H1 (cell line): Measurements from ENCODE around the gene POLR2M. TPM values are rescaled to one million over a fixed set of nuclear protein-coding genes. Genes with fewer than 3 reads are reported as not detected.

ENCODE experiments used
- CTCF ChIA-PET: fragments of 300-600 bp; sonication (Branson Sonifier 250); formaldehyde crosslinking; loops from one replicate; lab custom pipeline; 2021; ENCODE audit not compliant: partially characterized antibody; lab: Charles Lee
- POLR2A ChIA-PET: fragments of 300-600 bp; sonication (Branson Sonifier 250); formaldehyde crosslinking; loops from one replicate; lab custom pipeline; 2021; ENCODE audit warnings: inconsistent platforms; ENCODE audit not compliant: partially characterized antibody; lab: Charles Lee
- DNase-seq, 2 experiments: peaks; one replicate each; pipeline versions ENCODE4 v3.0.0 to v3.0.0-alpha.2; 2010 to 2022; ENCODE audit warnings: low spot score in 2 of 2, low read depth in 1 of 2, mixed read lengths in 1 of 2
- FAIRE-seq: peaks from 2 replicates; lab custom pipeline; 2011; peaks lifted over from hg19 to GRCh38; lab: Jason Lieb, UNC
- H2AFZ ChIP-seq: 2 replicates; pipeline ENCODE4 v1.8.1; 2012; ENCODE audit warnings: low read length, inconsistent platforms
- H2AK5ac ChIP-seq: 2 replicates; pipeline ENCODE4 v1.6.1; 2013; ENCODE audit warnings: low read depth, low read length
- H2BK120ac ChIP-seq: replicated peaks from 2 replicates; pipeline ENCODE3; 2013; ENCODE audit warnings: low read depth, low read length, inconsistent platforms
- H2BK12ac ChIP-seq: 2 replicates; pipeline ENCODE4 v1.6.1; 2013; ENCODE audit warnings: low read depth, low read length
- H2BK15ac ChIP-seq: 2 replicates; pipeline ENCODE4 v1.6.1; 2013; ENCODE audit warnings: low read length
- H2BK20ac ChIP-seq: 2 replicates; pipeline ENCODE4 v1.6.1; 2013; ENCODE audit warnings: low read length
- H2BK5ac ChIP-seq: 2 replicates; pipeline ENCODE4 v1.6.1; 2013; ENCODE audit warnings: low read depth, low read length
- H3K14ac ChIP-seq: 2 replicates; pipeline ENCODE4 v1.6.1; 2013; ENCODE audit warnings: inconsistent platforms; ENCODE audit not compliant: insufficient read length
- H3K18ac ChIP-seq: 2 replicates; pipeline ENCODE4 v1.6.1; 2013; ENCODE audit warnings: low read length; ENCODE audit errors: extremely low read depth
- H3K23ac ChIP-seq: 2 replicates; pipeline ENCODE4 v1.6.1; 2013; ENCODE audit warnings: inconsistent platforms; ENCODE audit not compliant: insufficient read length
- H3K23me2 ChIP-seq: 2 replicates; pipeline ENCODE4 v1.6.1; 2013; ENCODE audit warnings: low read depth, low read length
- H3K27ac ChIP-seq: 2 replicates; pipeline ENCODE4 v1.6.1; 2011; ENCODE audit warnings: low read depth, low read length, inconsistent platforms
- H3K27me3 ChIP-seq, 4 experiments: replicated peaks in 1 of 4; 1 replicate in 1 of 4; 2 replicates in 3 of 4; pipeline versions ENCODE4 v1.6.1 to v1.8.1; 2011 to 2013; ENCODE audit warnings: low read length in 3 of 4, mild to moderate bottlenecking in 3 of 4, inconsistent platforms in 2 of 4, mixed read lengths in 2 of 4, moderate library complexity in 1 of 4; ENCODE audit not compliant: control insufficient read depth in 3 of 4, insufficient read depth in 3 of 4; ENCODE audit errors: extremely low read depth in 1 of 4
- H3K36me3 ChIP-seq, 4 experiments: 2 replicates each; pipeline versions ENCODE4 v1.6.1 to v1.8.1; 2011 to 2013; ENCODE audit warnings: mild to moderate bottlenecking in 4 of 4, low read length in 3 of 4, moderate library complexity in 2 of 4, control low read depth in 1 of 4, inconsistent platforms in 1 of 4; ENCODE audit not compliant: insufficient read depth in 4 of 4, control insufficient read depth in 2 of 4
- H3K4ac ChIP-seq: replicated peaks from 2 replicates; pipeline ENCODE3; 2013; ENCODE audit warnings: low read length, low read depth, mixed read lengths, inconsistent platforms; ENCODE audit not compliant: insufficient read length
- H3K4me1 ChIP-seq, 4 experiments: replicated peaks in 1 of 4; 1 replicate in 1 of 4; 2 replicates in 3 of 4; pipeline versions ENCODE4 v1.6.1 to v1.8.1; 2011 to 2013; ENCODE audit warnings: low read length in 3 of 4, inconsistent platforms in 2 of 4, mixed read lengths in 1 of 4; ENCODE audit not compliant: insufficient read depth in 4 of 4, control insufficient read depth in 3 of 4
- H3K4me2 ChIP-seq, 2 experiments: 2 replicates each; pipeline versions ENCODE4 v1.6.1 to v1.8.1; 2011 to 2013; ENCODE audit warnings: low read depth in 2 of 2, low read length in 2 of 2, control low read depth in 1 of 2, inconsistent platforms in 1 of 2, mild to moderate bottlenecking in 1 of 2; ENCODE audit not compliant: insufficient read depth in 1 of 2
- H3K4me3 ChIP-seq, 4 experiments: fragments of 200-600, 300-600 bp in 1 of 4; sonication (generic), shearing (Covaris generic), sonication (Bioruptor Twin) in 1 of 4; 2 replicates each; pipeline versions ENCODE4 v1.5.1 to v1.8.1; 2011 to 2016; ENCODE audit warnings: low read length in 4 of 4, low read depth in 3 of 4, control low read depth in 2 of 4, inconsistent platforms in 2 of 4, mild to moderate bottlenecking in 2 of 4, mixed read lengths in 1 of 4, moderate library complexity in 1 of 4; ENCODE audit not compliant: insufficient read depth in 2 of 4; ENCODE audit errors: extremely low read depth in 1 of 4
- H3K56ac ChIP-seq: replicated peaks from 2 replicates; pipeline ENCODE3; 2013; ENCODE audit warnings: low read depth, mild to moderate bottlenecking, mixed read lengths, low read length, inconsistent platforms; ENCODE audit not compliant: insufficient read length
- H3K79me1 ChIP-seq: 2 replicates; pipeline ENCODE4 v1.6.1; 2013; ENCODE audit warnings: low read depth, low read length, control low read depth
- H3K79me2 ChIP-seq, 2 experiments: 2 replicates each; pipeline versions ENCODE4 v1.6.1 to v1.8.1; 2012 to 2013; ENCODE audit warnings: low read length in 2 of 2, mild to moderate bottlenecking in 2 of 2, inconsistent platforms in 1 of 2; ENCODE audit not compliant: insufficient read depth in 2 of 2, control insufficient read depth in 1 of 2
- H3K9ac ChIP-seq, 4 experiments: replicated peaks in 1 of 4; 1 replicate in 1 of 4; 2 replicates in 3 of 4; pipeline versions ENCODE4 v1.6.1 to v1.8.1; 2011 to 2013; ENCODE audit warnings: low read depth in 3 of 4, low read length in 3 of 4, control low read depth in 2 of 4, mild to moderate bottlenecking in 2 of 4, moderate library complexity in 2 of 4, inconsistent platforms in 1 of 4; ENCODE audit errors: extremely low read depth in 1 of 4
- H3K9me3 ChIP-seq, 2 experiments: 2 replicates each; pipeline versions ENCODE4 v1.6.1 to v1.8.1; 2012 to 2013; ENCODE audit warnings: mild to moderate bottlenecking in 2 of 2, moderate library complexity in 2 of 2, control low read depth in 1 of 2, inconsistent platforms in 1 of 2, low read depth in 1 of 2, low read length in 1 of 2, mixed read lengths in 1 of 2; ENCODE audit not compliant: insufficient read depth in 2 of 2
- H4K20me1 ChIP-seq, 2 experiments: replicated peaks in 1 of 2; 2 replicates each; pipeline versions ENCODE3 to v1.8.1; 2011 to 2013; ENCODE audit warnings: inconsistent platforms in 2 of 2, low read length in 2 of 2, mild to moderate bottlenecking in 1 of 2; ENCODE audit not compliant: insufficient read depth in 2 of 2, control insufficient read depth in 1 of 2
- H4K5ac ChIP-seq: 2 replicates; pipeline ENCODE4 v1.6.1; 2013; ENCODE audit warnings: low read length, low read depth, mixed read lengths, inconsistent platforms; ENCODE audit not compliant: insufficient read length
- H4K8ac ChIP-seq: 2 replicates; pipeline ENCODE4 v1.8.0; 2013; ENCODE audit warnings: mild to moderate bottlenecking, moderate library complexity, low read length, inconsistent platforms; ENCODE audit not compliant: insufficient read depth; ENCODE audit errors: extremely low read depth
- H4K91ac ChIP-seq: replicated peaks from 2 replicates; pipeline ENCODE3; 2013; ENCODE audit warnings: low read length, mixed read lengths, inconsistent platforms; ENCODE audit not compliant: insufficient read length
- CBX5 ChIP-seq: fragments of 300-800, 300-1000 bp; sonication (generic); IDR thresholded peaks from 2 replicates; pipeline ENCODE4 v1.7.1; 2016; ENCODE audit warnings: antibody characterized with exemption, low read length, low read depth
- CEBPB ChIP-seq: IDR thresholded peaks from 2 replicates; pipeline ENCODE4 v1.6.1; 2012; ENCODE audit warnings: low read depth, low read length
- EP300 ChIP-seq, 2 experiments: IDR thresholded peaks; 1 replicate in 1 of 2; 2 replicates in 1 of 2; pipeline ENCODE4 v1.6.1; 2011 to 2012; ENCODE audit warnings: low read depth in 2 of 2, low read length in 2 of 2, mild to moderate bottlenecking in 2 of 2, borderline replicate concordance in 1 of 2, inconsistent platforms in 1 of 2, moderate library complexity in 1 of 2
- HDAC2 ChIP-seq, 2 experiments: fragments of 300-600 bp in 1 of 2; sonication (generic) in 1 of 2; IDR thresholded peaks; 2 replicates each; pipeline ENCODE4 v1.6.1; 2011 to 2012; ENCODE audit warnings: low read depth in 2 of 2, low read length in 2 of 2, mild to moderate bottlenecking in 2 of 2, moderate library complexity in 2 of 2, borderline replicate concordance in 1 of 2, inconsistent platforms in 1 of 2
- NRF1 ChIP-seq: IDR thresholded peaks from 2 replicates; pipeline ENCODE4 v1.6.1; 2011; ENCODE audit warnings: mild to moderate bottlenecking, low read depth, low read length, improper control_type of control experiment
- POLR2AphosphoS5 ChIP-seq: IDR thresholded peaks from 2 replicates; pipeline ENCODE4 v1.6.1; 2011; ENCODE audit warnings: low read depth, low read length
- SIN3A ChIP-seq, 2 experiments: IDR thresholded peaks in 1 of 2; conservative IDR thresholded peaks in 1 of 2; 2 replicates each; pipeline ENCODE4 v1.6.1; 2011 to 2012; ENCODE audit warnings: low read length in 2 of 2, improper control_type of control experiment in 1 of 2, low read depth in 1 of 2, mild to moderate bottlenecking in 1 of 2
- WGBS, 2 experiments: shearing (Covaris generic) in 1 of 2; methylation state at CpG; one replicate each; pipeline versions ENCODE4 v1.1.6 to v1.1.7; 2013 to 2015; ENCODE audit warnings: low lambda C conversion rate in 2 of 2, mixed read lengths in 2 of 2, inconsistent platforms in 1 of 2, low coverage in 1 of 2, missing lambda C conversion rate in 1 of 2; ENCODE audit not compliant: insufficient replicate concordance in 2 of 2, insufficient coverage in 1 of 2, insufficient read length in 1 of 2; ENCODE audit errors: extremely low coverage in 1 of 2, missing lambda C conversion rate in 1 of 2; 5-methylcytosine and 5-hydroxymethylcytosine counted together
- polyA plus RNA-seq, 7 experiments: library from polyadenylated mRNA; depleted of rRNA in 3 of 7; stranded (reverse) in 5 of 7; unstranded in 2 of 7; fragments of >200 nt in 5 of 7; fragments of 200-250 nt in 2 of 7; gene quantifications; 1 replicate in 5 of 7; 2 replicates in 1 of 7; 4 replicates in 1 of 7; pipeline versions ENCODE4 v1.2.1 to v1.2.3, GENCODE V29; 2011 to 2013; ENCODE audit warnings: missing spikeins in 2 of 7, mixed read lengths in 2 of 7
- total RNA-seq: library from RNA; stranded (reverse); fragmentation: NEBNext Ultra II Directional; extraction: Animal tissue kit (Norgen Biotek cat#: 25700); gene quantifications from 2 replicates; pipeline ENCODE4 v1.2.1, GENCODE V29; 2021

The POLR2M gene
- total and polyA plus RNA-seq, 2 of the 8 experiments (the other 6 are each of a cell fraction or from before 2014, with no cell fraction given) = 32.7 to 55.1 TPM

- Histone ChIP-seq H3K56ac (no peak overlapping the region), H2BK120ac (no peak overlapping the region), H3K4me2 (no peak overlapping the region), H2BK12ac (no peak overlapping the region), H3K4ac (no peak overlapping the region), H4K91ac (no peak overlapping the region), H3K4me1 (peaks cover 0 to 3% (median 3%) of the 10 kb centered on the region in 4 experiments; a peak in 3 of 7 replicates), H2BK15ac (no peak overlapping the region), H3K79me2 (peaks cover 0 to 19% of the 10 kb centered on the region in 2 experiments; a peak in 2 of 4 replicates), H2AFZ (no peak overlapping the region), H3K18ac (no peak overlapping the region), H2AK5ac (no peak overlapping the region), H3K79me1 (peaks cover 3% of the 10 kb centered on the region), H3K27me3 (peaks cover 0 to 13% (median 5%) of the 10 kb centered on the region in 4 experiments; a peak in 6 of 7 replicates), H3K23ac (no peak overlapping the region), H2BK20ac (no peak overlapping the region), H4K20me1 (no peaks in the 10 kb centered on the region), H3K9ac (no peak overlapping the region), H4K8ac (no peak overlapping the region), H4K5ac (no peak overlapping the region), H3K36me3 (peaks cover 0 to 6% (median 4%) of the 10 kb centered on the region in 4 experiments; a peak in 6 of 8 replicates), H3K14ac (no peak overlapping the region), H3K9me3 (peaks cover 0 to 4% of the 10 kb centered on the region in 2 experiments; a peak in 1 of 4 replicates), H2BK5ac (no peak overlapping the region), H3K23me2 (peaks cover 3% of the 10 kb centered on the region; the same call in 1 of the 2 replicates), H3K4me3 (no peak overlapping the region), H3K27ac (no peak overlapping the region)
- CTCF ChIA-PET = interaction anchor here (1.2 kb wide), 1 partner anchor 166 kb away, joined by 3 read pairs; no protein-coding TSS in a partner anchor
- 94% methylated on average over 3 of the region's 3 CpGs; no CpG with 5 or more reads in 1 of the 2 experiments for WGBS, 2 experiments
- DNase-seq (no peak), FAIRE-seq (no peak)
- TF ChIP-seq SIN3A (conservative IDR thresholded peaks at IDR 0.05 in 1 of 2, IDR thresholded peaks at IDR 0.05 in 1 of 2; ENCODE audit: low read depth in 1 of 2, low read length in 2 of 2) (no peak), EP300 (IDR thresholded peaks at IDR 0.05; ENCODE audit: borderline replicate concordance in 1 of 2, low read depth in 2 of 2, low read length in 2 of 2) (no peak), HDAC2 (IDR thresholded peaks at IDR 0.05; ENCODE audit: borderline replicate concordance in 1 of 2, low read depth in 2 of 2, low read length in 2 of 2) (no peak), NRF1 (no peak), CEBPB (no peak), POLR2AphosphoS5 (no peak), CBX5 (no peak)
- POLR2A ChIA-PET = no interaction called here
These were observed 2.1 kb upstream of the POLR2M start for GRCh38 chr15:57704441-57704840.
